ENCODE data around the gene ERC1. TPM values are rescaled to one million over a fixed set of nuclear protein-coding genes. Genes with fewer than 3 reads are reported as not detected.

Gene ERC1
- total RNA-seq, 2 donors from 2014 or later = 18.9 to 72.9 TPM

DNA sequence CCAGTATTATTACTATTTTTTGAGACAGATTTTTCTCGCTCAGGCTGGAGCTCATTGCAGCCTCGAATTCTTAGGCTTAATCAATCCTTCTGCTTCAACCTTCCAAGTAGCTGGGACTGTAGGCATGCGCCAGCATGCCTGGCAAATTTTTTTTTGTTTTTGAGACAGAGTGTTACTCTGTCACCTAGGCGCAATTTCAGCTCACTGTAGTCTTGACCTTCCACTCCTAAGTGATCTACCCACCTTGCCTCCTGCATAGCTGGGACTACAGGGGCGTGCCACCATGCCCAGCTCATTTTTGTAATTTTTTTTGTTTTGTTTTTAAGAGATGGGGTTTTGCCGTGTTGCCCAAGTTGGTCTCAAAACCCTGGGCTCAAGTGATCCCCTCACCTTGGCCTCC, 15.2 kb downstream of the ERC1 start:
- TF ChIP-seq POLR2AphosphoS5 (IDR thresholded peaks at IDR 0.05) (no peak), POLR2A (IDR thresholded peaks at IDR 0.05) (no peak)
- TF ChIP-seq, protein P1, sequence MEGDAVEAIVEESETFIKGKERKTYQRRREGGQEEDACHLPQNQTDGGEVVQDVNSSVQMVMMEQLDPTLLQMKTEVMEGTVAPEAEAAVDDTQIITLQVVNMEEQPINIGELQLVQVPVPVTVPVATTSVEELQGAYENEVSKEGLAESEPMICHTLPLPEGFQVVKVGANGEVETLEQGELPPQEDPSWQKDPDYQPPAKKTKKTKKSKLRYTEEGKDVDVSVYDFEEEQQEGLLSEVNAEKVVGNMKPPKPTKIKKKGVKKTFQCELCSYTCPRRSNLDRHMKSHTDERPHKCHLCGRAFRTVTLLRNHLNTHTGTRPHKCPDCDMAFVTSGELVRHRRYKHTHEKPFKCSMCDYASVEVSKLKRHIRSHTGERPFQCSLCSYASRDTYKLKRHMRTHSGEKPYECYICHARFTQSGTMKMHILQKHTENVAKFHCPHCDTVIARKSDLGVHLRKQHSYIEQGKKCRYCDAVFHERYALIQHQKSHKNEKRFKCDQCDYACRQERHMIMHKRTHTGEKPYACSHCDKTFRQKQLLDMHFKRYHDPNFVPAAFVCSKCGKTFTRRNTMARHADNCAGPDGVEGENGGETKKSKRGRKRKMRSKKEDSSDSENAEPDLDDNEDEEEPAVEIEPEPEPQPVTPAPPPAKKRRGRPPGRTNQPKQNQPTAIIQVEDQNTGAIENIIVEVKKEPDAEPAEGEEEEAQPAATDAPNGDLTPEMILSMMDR (IDR thresholded peaks at IDR 0.05) = no peak
- H3K9me3 ChIP-seq = no peaks in the 10 kb centered on the region
- 83% methylated on average over 6 of the region's 6 CpGs for WGBS
- no peak overlapping the region for H3K27ac ChIP-seq
- no peak overlapping the region for H3K4me3 ChIP-seq
- intact Hi-C loops (cut with DNase I) = no loop called here
- DNase-seq (ENCODE audit: low spot score) = no peak
- H3K4me1 ChIP-seq (replicated peaks) = no peaks in the 10 kb centered on the region
- no peaks in the 10 kb centered on the region for H3K36me3 ChIP-seq
- H3K27me3 ChIP-seq (replicated peaks; ENCODE audit: insufficient read depth) = no peaks in the 10 kb centered on the region

DNA sequence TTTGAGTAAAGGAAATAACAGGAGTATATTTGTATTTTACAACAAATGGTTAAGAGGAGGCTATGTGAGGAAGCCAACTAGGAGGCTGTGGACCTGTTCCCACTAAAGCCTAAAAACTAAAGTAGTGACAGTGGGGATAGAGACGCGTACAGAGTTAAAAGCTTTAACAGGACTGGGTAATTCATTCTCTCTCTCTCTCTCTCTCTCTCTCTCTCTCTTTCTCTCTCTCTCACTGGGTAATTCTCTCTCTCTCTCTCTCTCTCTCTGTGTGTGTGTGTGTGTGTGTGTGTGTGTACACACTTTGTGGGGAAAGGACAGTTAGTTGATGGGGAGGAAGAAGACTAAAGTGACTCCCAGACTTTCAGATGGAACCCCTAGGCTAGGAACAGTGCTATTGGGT, 16.3 kb downstream of the ERC1 start:
- intact Hi-C loops (cut with DNase I) = no loop called here
- Histone ChIP-seq H3K27ac (no peak overlapping the region), H3K4me1 (replicated peaks) (no peaks in the 10 kb centered on the region), H3K4me3 (no peak overlapping the region), H3K27me3 (replicated peaks; ENCODE audit: insufficient read depth) (no peaks in the 10 kb centered on the region), H3K36me3 (no peaks in the 10 kb centered on the region), H3K9me3 (no peaks in the 10 kb centered on the region)
- WGBS = 100% methylated on average over 2 of the region's 2 CpGs
- DNase-seq (ENCODE audit: low spot score) = no peak
- no peak for TF ChIP-seq POLR2AphosphoS5 (IDR thresholded peaks at IDR 0.05)
- no peak for TF ChIP-seq POLR2A (IDR thresholded peaks at IDR 0.05)
- TF ChIP-seq, protein P1 (IDR thresholded peaks at IDR 0.05) = no peak

DNA sequence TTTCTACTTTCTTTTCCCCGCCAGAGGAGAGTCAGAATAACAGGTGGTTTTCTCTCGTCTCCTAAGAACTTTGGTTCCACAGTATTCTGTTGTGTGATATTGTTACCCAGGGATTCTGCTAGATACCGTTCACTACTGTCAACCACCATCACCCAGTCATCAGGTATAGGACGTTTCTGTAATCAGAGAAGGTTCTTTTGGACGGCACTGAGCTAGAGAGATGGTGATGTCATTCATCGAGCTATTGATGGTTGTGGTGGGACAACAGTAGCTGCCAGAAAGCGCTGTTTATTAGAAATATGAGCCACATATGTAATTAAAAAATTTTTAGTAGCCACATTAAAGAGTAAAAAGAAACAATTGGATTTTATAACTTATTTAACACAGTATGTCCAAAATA, 17.0 kb downstream of the ERC1 start:
- Histone ChIP-seq H3K9me3 (no peaks in the 10 kb centered on the region), H3K36me3 (no peaks in the 10 kb centered on the region), H3K27me3 (replicated peaks; ENCODE audit: insufficient read depth) (no peaks in the 10 kb centered on the region), H3K4me1 (replicated peaks) (no peaks in the 10 kb centered on the region), H3K4me3 (no peak overlapping the region), H3K27ac (no peak overlapping the region)
- WGBS = 81% methylated on average over 7 of the region's 7 CpGs
- TF ChIP-seq POLR2A (IDR thresholded peaks at IDR 0.05) = no peak
- TF ChIP-seq POLR2AphosphoS5 (IDR thresholded peaks at IDR 0.05) = no peak
- TF ChIP-seq, protein P1 (IDR thresholded peaks at IDR 0.05) = no peak
- DNase-seq (ENCODE audit: low spot score) = no peak
- intact Hi-C loops (cut with DNase I) = no loop called here

GRCh38 chr12:1011091-1011490, 20.1 kb downstream of the ERC1 start:
- intact Hi-C loops (cut with DNase I) = no loop called here
- WGBS = 95% methylated on average over 5 of the region's 5 CpGs

More at GRCh38 chr12:1011091-1011490, 20.1 kb downstream of the ERC1 start:
- Histone ChIP-seq H3K27ac (no peak overlapping the region), H3K9me3 (no peaks in the 10 kb centered on the region), H3K4me3 (no peak overlapping the region), H3K4me1 (replicated peaks) (no peaks in the 10 kb centered on the region), H3K36me3 (no peaks in the 10 kb centered on the region), H3K27me3 (replicated peaks; ENCODE audit: insufficient read depth) (no peaks in the 10 kb centered on the region)
- DNase-seq (ENCODE audit: low spot score) = no peak
- TF ChIP-seq POLR2AphosphoS5 (IDR thresholded peaks at IDR 0.05) (no peak), POLR2A (IDR thresholded peaks at IDR 0.05) (no peak)
- TF ChIP-seq, protein P1 (IDR thresholded peaks at IDR 0.05) = no peak
